Testis (tissue), 2 donors: ENCODE measurements around the gene ZFP62.

Experiments
- POLR2A ChIP-seq: fragments of 450-650 bp; IDR thresholded peaks from one replicate; pipeline ENCODE4 v1.6.1; 2017; ENCODE audit warnings: antibody characterized with exemption, mild to moderate bottlenecking, moderate library complexity
- TF ChIP-seq, protein P1 (sequence below), 3 experiments: fragments of 450-650 bp in 2 of 3; fragments of 200-600 bp in 1 of 3; sonication (generic) in 1 of 3; IDR thresholded peaks; one replicate each; pipeline ENCODE4 v1.5.1; 2016 to 2019; ENCODE audit warnings: antibody characterized with exemption in 3 of 3, mild to moderate bottlenecking in 2 of 3, moderate library complexity in 1 of 3

- TF ChIP-seq, protein P1, sequence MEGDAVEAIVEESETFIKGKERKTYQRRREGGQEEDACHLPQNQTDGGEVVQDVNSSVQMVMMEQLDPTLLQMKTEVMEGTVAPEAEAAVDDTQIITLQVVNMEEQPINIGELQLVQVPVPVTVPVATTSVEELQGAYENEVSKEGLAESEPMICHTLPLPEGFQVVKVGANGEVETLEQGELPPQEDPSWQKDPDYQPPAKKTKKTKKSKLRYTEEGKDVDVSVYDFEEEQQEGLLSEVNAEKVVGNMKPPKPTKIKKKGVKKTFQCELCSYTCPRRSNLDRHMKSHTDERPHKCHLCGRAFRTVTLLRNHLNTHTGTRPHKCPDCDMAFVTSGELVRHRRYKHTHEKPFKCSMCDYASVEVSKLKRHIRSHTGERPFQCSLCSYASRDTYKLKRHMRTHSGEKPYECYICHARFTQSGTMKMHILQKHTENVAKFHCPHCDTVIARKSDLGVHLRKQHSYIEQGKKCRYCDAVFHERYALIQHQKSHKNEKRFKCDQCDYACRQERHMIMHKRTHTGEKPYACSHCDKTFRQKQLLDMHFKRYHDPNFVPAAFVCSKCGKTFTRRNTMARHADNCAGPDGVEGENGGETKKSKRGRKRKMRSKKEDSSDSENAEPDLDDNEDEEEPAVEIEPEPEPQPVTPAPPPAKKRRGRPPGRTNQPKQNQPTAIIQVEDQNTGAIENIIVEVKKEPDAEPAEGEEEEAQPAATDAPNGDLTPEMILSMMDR (IDR thresholded peaks at IDR 0.05): no peak
- no peak for TF ChIP-seq POLR2A
Measured at GRCh38 chr5:180798193-180798592, 62.9 kb downstream of the ZFP62 start.
